GM12892 (cell line): Measurements from ENCODE around the gene CYBA.

Experiments
- POLR2A ChIP-seq: IDR thresholded peaks from 2 replicates; pipeline ENCODE4 v1.6.1; 2011; ENCODE audit warnings: low read depth, low read length, control low read depth
- POLR2AphosphoS5 ChIP-seq: IDR thresholded peaks from 2 replicates; pipeline ENCODE4 v1.6.1; 2011; ENCODE audit warnings: low read depth, low read length, control low read depth

- TF ChIP-seq POLR2A (no peak), POLR2AphosphoS5 (no peak)
Measured at GRCh38 chr16:88601313-88602036, 49.4 kb downstream of the CYBA start.
